Measurements from ENCODE around the gene TXNDC11.

Gene TXNDC11

DNA sequence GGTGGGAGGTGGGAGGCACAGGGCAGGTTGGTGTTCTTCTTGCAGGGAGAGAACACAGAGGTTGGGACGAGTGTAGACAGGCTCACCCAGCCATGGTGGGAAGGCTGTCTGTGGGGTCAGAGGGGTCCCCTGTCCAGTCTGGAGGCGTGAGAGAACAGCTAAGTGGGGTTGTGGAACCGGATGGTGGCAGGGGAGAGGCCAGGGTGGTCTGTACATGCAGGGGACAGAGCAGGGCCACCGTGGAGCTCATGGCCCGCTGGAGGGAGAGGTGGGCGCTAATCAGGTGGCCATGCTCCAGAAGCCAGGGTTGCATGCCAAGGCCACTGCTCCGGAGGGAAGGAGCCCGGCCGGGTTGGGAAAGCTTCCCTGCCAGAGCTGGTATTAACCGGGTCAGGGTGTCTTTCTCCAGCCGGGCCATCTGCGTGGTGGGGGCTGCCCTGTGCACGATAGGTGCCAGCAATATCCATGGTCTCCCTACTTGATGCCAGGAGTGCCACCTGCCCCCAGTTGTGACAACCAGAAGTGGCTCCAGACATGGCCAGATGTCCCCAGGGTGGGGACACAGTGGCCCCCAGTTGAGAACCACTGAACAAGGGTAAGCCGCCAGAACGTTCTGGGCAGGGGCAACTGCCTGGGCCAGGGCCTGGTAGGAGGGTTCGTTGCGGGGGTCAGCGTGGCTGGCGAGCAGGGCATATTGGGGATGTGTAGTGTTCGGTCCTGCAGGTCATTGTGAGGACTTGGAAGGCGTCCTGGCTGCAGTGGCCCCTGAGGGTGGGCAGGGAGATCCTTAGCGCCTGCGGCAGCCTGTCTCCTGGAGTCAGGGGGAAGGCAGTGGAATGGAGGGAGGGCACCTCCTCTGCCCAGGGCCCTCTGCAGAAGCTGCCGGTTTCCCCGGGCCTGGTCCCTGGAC lies 69.3 kb downstream of the TXNDC11 start:
- DNase-seq: no peak

DNA sequence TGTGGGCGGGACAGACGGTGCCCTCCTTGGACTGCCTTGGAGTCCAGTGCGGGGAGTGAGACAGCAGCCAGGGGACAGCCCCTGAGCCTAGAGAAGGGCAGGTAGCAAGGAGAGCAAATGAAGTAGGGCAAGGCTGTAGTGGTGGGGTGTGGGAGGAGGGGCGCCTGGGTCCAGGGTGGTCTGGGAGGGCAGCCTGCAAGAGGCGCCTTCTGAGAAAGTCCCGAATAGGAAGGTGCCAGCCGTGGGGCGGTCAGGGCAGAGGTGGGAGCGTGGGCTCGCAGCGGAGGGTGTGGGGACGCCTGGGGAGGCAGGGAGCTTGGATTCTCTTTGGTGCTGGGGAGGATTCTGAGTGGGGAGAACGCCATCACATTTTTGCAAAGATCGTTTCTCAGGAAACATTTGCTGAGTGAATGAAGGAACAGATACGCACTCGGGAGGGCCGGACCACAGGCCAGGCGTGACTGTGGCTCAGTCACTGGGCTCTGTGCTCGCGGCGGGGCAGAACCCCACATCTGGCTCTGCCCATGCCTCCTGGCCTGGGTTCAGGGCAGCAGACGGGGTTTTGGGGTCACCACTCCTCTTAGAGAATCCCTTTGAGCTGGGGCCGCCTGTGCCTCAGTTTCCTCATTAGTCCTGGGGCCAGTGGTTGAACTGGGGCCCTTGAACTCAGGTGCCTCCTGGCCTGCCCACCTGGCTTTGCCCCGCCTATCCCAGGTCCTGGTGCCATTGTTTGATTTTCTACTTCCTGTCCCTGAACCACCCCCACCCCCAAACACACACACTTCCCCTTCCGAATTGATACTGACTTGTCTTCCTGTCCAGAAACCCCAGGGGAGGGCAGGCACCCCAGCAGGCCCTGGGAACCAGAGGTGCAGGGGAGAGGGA lies 70.2 kb downstream of the TXNDC11 start:
- DNase-seq: no peak

DNA sequence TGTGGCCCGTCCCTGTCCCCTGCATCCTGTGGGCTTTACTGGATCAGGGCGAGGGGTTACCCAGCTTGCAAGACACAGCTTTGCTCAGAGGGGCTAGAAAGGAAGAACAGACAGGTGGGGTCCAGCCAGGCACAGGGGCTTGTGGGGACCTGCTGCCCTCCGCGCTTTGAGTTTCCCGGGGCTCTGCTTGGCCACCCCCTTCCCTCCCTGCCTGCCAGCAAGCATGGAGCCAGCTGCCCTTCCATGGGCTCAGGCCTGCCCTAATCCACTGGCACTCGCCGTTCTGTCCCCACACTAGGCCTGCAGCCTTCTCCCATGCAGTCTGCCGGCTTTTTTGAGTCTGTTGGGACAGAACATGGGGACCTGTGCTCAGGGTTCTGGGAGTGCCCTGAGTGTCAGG lies 71.0 kb downstream of the TXNDC11 start:
- DNase-seq: no peak

DNA sequence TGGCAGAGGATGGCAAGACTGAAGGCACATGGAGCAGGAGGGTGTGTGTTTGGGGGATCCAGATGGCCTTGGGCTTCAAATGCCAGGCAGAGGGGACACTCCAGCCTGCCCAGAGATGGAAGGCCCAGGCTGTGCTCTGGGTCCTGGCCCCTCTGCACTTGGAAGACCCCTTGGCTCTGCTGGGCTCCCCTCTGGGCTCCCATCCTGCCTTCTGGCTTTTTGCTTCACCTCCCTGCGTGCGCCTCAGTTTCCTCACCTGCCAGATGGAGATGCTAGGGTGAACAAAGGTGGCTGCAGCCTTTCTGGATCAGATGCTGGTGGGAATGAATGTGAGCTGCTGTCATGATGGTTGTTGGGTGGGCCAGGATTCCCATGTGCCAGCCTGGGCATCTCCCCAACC lies 71.4 kb downstream of the TXNDC11 start:
- no peak for DNase-seq

DNA sequence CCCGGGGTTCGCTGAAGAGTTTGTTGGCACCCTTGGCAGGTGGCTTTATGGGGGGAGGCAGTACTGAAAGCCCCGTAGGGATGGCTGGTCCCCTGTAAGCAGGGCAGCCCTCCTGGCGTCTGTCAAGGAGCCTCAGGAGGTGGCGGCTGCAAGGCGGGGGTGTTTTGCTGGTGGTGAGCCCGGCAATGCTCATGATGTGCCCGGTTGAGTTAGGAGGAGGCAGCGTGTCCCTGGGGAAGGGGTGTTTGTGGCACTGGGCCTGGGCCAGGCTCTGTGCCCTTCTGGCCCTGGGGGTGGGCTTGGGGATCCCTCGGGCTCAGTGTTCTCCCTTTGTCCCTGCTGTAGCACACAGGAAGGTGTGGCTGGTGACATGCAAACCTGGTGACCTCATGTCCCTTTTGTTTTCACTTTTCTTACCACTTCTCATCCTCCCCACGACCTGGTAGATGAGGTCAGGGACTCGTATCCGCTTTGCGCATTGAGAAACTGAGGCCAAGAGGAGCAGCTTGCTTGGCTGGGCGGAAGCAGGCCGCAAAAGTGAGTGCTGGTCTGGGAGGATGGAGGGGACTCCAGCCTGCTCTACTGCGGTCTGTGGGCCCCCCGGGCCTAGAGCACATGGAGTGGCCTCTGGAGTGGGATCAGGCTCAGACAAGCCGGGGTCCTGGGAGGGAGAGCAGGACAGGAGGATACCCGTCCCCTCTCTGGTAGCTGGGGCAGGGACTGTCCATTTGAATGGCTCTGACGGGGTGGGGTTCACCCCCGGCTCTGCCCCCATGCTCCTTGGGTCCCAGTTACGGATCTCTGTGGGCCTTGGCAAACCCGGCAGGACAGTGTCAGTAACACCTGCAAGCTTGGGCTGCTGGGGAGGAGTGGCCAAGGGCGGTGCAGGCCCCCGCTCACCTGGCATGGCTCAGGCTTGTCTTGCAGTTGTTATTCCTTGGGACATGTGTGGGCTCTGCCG lies 72.2 kb downstream of the TXNDC11 start:
- DNase-seq: no peak

DNA sequence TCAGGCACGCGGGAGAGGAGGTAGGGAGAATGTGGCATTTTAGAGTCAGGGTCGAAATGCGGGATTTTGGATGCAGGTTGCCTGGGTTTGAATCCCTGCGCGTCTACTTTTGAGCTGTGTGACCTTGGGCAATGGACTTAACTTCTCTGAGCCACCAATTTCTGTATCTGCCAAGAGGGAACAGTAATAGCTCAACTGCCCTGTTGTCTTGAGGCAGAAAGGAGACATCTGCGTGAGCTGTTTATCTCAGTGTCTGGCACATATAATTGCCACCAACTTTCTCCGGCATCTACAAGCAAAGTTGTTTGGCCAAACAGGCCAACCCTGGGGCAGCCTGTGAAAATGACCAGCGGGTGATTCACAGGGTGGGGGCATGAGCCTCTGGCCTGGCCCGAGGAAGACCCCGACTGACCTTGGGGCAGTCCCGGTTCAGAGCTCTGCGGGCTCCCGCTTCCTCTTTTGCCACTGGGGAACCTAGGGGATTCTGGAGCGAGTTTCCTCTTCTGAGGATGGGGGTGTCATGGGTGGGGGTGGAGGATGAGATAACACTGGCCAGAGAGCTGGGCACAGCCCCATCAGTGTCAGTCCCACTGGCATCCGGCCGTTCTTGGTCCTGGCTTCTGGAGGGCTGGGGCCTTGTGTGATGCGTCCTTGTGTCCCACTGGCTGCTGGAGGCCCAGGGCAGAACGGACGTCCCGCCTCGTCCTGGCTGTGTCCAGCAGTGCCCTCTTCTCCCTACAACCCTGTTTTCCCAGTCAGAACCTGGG lies 73.1 kb downstream of the TXNDC11 start:
- no peak for DNase-seq

DNA sequence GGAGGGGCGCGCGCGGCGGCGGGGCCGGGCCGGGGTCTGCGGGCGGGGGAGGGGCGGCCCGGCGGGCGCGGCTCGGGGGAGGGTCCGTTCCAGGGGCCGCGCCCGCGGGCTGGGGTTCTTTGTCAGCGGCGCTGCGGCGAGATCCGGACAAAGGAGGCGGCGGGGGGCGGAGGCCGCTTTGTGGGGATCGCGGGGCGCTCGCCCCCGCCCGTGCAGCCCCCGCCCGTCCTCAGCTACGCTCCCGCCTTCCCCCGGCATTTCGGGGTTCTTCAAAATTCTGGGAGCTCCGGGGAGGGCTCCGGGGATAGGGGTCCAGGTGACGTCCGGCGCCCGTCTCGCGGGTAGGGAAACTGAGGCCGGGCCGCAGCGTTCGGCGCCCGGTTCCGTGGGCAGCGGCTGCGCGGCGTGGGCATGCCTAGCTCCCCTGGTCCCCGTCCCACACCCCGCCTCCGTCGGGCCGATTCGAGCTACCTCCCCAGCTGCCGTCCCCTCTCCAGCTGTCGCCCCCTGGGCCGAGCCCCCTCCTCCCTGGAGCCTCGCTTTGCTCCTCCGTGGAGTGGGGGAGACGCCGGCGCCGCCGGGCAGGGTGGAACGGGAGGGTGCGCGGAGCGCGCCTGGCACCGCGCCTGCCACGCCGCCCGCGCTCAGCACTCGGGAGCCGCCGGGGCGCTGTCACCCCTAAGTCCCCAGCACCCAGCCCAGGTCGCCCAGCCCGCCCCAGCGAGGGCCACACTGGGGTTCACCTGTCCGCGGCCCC lies 73.9 kb downstream of the TXNDC11 start:
- DNase-seq: no peak

DNA sequence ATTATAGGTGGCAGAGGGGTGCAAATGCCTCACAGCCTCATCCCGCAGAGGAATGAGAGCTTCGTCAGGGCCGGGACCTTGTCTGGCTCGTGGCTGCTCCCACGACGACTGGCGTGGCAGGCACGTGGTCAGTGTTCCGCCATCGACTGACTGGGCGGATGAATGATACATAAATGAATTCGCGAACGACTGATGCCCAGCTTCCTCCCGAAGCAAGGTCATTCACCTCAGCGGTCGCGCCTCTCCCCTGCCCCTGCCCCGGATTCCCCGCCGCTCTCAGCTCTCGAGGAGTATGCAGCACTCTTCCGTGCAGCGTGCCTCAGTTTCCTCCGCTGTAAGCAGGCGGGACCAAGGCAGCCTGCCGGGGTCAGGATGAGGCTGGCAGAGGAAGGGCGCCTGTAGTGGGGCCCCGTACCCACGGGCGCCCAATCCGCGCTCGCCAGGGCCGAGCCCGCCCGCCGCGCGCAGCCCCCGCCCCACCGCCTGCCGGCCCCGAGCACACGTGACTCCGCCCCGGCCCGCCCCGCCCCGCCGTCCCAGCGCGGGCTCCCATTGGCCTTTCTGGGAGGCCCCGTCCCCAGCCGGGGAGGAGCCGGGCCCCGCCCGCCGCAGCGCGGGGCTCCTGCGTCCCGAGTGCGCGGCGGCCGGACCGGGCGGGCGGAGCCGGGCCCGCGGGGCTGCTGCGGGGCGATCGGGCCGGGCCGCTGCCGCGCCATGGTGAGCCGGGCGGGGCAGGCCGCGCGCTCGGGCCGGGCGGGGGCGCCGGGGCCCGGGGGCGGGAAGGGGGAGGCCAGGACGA lies 74.6 kb downstream of the TXNDC11 start, which contains the start of gene SNN:
SNN (plus strand) TSS at position 632 of the 799 bp plus-strand sequence. CDS start 7,605 bp downstream, outside the sequence.
- DNase-seq: peak; percentile 40

DNA sequence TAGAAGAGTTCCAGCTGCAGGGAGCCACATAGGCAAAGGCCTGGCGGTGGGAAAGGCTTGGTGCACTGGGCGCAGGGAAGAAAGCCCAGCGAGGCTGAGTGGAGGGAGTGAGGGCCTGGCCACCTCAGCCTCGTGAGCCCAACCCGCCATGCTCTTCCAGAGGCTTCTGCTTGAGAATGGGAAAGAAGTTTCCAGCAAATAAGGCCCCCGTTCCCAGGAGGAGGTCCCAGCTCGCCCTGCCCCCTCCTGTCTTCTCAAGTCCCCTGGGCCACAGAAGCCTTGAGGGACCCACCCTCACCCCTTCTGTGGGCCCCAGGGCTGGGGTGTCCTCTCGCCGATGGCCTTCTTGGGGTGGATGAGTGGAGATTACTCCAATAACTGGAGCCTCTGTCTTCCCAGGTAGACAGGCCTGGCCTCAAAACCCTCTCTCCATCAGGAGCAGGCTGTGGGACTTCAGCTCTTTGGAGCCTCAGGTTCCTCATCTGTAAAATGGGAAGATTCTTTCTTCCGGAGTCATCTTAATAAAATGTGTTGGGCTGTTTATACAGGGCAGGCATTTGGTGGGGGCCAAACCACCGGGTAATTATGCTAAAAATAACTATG lies 75.3 kb downstream of the TXNDC11 start:
- DNase-seq: no peak

DNA sequence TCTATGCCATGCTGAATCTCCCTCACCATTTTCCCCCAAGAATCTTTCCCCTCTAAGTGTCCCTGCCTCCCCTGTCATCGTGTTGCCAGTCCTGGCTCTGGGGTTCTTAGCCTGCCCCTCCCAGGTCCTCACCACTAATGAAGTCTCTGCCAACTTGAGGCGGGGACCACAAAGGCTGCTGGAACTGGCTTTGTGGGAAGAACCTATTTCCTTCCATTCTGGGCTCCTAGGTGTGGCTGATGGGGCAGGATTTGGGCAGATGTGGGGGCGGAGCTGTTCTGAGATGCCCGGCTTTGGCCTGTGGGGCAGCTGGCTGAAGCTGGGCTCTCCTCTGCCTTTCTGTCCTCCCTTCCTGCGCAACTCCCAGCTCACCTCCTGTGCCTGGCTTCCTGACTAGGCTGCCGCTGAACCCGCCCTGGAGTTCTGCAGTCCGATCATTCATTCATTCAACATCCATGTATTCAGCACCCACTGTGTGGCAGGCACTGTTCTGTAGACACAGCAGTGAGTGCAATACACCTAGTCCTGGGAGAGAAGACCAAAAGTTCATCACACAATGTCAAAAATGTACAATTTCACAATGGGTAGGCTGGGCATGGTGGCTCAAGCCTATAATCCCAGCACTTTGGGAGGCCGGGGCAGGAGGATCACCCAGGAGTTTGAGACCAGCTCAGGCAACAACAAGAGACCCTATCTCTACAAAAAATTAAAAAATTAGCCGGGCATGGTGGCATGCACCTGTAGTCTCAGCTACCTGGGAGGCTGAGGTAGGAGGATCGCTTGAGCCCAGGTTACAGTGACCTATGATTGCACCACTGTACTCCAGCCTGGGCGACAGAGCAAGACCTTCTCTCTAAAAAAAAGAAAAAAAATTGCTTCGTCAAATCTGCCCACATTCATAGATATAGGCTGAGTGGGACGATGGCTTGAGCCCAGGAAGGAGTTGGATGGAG lies 76.3 kb downstream of the TXNDC11 start:
- DNase-seq: no peak

DNA sequence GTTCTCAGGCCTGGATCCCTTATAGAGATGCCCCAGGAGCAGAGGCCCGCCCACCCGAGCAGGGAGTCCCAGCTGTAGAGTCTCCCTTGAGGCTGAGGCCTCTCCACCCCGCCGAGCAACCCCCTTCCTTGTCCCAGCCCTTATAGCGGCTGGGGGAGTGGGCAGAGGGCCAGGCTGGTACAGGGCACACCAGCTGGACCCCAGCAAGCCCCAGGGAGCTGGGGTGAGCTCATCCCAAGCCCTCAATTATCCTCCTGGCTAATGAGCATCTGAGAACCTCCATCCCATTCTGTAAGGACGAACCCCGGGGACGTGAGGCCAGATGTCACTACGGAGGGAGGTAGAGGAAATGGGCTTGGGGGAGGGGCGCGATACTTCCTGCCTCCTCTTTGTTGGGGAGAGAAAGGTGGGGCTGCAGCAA lies 77.6 kb downstream of the TXNDC11 start:
- no peak for DNase-seq

DNA sequence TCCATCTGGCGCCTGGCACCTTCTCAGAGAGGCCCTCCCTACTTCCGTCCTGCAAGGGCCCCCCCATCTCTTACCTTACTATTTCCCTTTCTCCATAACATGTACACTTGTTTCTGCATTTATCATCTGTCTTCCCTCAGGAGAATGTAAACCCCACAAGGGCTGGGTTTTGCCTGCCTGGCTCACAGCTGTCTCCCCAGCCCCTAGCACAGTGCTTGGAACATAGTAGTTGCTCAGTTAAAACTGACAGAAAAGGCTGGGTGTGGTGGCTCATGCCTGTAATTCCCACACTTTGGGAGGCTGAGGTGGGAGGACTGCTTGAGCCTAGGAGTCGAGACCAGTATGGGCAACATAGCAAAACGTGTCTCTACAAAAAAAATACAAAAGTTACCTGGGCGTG lies 80.1 kb downstream of the TXNDC11 start:
- DNase-seq: no peak

DNA sequence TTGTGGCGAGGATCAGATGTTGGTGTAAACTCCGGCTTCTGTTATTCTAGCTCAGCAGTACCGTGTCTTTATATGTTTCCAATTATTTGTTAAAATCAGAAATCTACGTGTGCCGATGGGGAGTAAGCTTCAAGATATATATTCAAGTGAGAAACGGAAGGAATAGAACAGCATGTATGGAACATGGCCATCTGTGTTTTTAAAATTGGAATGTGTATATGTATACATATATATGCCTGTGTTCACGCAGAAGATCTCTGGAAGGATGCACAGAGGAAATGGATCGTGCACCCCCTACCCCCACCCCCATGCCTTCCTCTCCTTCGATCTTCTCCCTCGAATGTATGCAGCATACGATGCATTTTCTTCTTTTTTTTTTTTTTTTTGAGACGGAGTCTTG lies 82.1 kb downstream of the TXNDC11 start:
- no peak for DNase-seq

DNA sequence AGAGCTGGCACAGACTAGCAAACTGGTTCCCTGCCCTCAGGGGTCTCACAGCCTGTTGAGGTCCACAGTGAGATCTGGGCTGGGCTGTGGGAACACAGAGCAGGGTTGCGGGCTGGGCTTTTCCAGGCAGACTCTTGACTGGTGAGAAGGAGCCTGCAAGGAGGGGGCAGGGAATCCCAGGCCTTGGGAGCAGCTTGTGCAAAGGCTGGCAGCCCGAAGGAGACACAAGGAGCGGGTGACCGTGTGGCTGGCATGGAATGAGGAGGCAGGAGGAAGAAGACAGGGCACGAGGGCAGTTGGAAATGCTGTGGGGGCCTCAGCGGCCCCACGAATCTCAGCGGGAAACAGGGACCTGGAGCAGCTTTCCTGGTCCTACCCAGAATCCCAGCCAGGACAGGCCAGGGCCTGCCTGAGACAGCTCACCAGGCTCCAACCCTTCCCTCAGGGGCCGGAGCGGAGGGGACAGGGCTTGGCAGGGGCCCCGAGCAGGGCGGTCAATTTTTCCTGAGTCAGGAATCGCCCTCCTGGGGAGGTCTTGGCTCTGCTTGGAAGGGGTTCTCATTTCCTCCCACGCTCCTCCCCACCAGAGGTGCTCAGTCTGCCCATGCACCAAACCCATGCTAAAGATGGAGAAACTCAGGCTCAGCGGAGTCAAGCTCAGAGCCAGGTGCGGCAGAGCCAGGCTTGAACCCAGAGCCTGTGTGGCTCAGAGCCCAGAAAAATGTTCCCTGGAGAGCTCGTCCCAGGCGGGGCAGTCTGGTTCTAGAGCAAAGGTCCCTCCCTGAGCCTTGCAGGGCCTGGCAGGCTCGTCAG lies 83.6 kb downstream of the TXNDC11 start:
- DNase-seq: no peak

DNA sequence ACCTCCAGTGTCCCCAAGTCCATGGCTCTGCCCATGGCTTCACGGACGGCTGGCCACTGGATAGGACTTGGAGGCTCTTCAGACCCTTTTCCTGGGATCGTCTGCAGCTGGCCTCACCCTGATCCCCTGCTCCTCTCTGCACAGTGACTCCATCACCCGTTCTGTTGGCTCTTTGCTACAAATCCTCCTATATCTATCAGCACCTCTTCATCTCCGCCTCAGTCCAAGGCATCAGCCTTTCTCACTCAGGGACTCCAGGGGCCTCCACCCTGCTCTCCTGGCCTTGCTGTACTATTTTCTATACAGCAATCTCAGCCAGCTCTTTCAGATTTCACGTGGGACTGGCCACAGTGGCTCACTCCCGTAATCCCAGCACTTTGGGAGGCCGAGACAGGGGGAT lies 85.1 kb downstream of the TXNDC11 start:
- DNase-seq: no peak

DNA sequence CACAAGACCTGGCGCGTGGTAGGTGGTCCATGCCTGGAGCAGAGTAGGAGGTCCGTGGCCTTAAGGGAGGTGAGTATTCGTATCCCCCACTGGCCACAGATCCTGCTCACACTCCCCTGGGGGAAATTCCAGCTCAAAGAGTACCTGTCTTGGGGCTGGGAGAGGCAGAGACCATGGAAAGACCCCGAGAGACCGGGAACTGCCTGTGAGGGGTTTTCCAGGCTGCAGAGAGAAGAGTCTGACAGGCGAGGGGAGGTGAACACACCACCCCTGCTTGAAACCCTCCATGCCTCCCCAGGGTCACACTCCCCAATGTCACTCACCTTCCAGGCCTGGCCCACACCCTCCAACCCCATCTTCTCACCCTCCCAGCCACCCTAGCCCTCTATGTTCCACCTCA lies 87.0 kb downstream of the TXNDC11 start:
- DNase-seq: no peak

DNA sequence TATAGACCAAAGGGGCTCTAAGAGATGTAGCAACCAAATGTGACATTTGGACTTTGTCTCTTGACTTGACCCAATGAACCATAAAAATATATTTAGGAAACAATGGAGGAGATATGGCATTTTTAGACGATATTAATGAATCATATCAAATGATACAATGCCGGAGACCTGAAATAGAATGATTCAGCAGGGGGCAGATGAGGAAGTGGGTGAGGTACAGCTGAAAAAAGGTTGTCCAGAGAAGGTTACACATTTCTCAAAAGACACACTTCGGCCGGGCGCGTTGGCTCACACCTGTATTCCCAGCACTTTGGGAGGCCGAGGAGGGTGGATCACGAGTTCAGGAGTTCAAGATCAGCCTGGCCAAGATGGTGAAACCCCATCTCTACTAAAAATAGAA lies 90.9 kb downstream of the TXNDC11 start:
- DNase-seq: no peak

All from NCI-H1048 (cell line).